Fibroblast of lung (primary cell): ENCODE measurements around the gene OSTN. TPM values are rescaled to one million over a fixed set of nuclear protein-coding genes. Genes with fewer than 3 reads are reported as not detected.

Experiments used
- DNase-seq, 2 donors: peaks; one replicate each; pipeline versions ENCODE4 v3.0.0 to v3.0.0-alpha.2; 2010; ENCODE audit warnings: low read depth in 2 of 2
- H2AFZ ChIP-seq: 2 replicates; pipeline ENCODE4 v1.5.1; 2012; ENCODE audit warnings: low read length, control low read depth, inconsistent platforms
- H3K27ac ChIP-seq: 2 replicates; pipeline ENCODE4 v1.5.1; 2011; ENCODE audit warnings: low read length, control low read depth; ENCODE audit not compliant: insufficient read depth
- H3K27me3 ChIP-seq: 2 replicates; pipeline ENCODE4 v1.5.1; 2011; ENCODE audit warnings: mild to moderate bottlenecking, low read length; ENCODE audit not compliant: control insufficient read depth, insufficient read depth
- H3K36me3 ChIP-seq: 2 replicates; pipeline ENCODE4 v1.5.1; 2011; ENCODE audit warnings: low read length; ENCODE audit not compliant: control insufficient read depth, insufficient read depth
- H3K4me1 ChIP-seq: 2 replicates; pipeline ENCODE4 v1.5.1; 2011; ENCODE audit warnings: low read length; ENCODE audit not compliant: control insufficient read depth, insufficient read depth; ENCODE audit errors: extremely low read depth
- H3K4me2 ChIP-seq: 2 replicates; pipeline ENCODE4 v1.5.1; 2011; ENCODE audit warnings: low read length, control low read depth; ENCODE audit not compliant: insufficient read depth; ENCODE audit errors: extremely low read depth
- H3K4me3 ChIP-seq, 4 experiments: fragments of 200-600 bp in 1 of 4; sonication (generic) in 1 of 4; replicated peaks in 1 of 4; 2 replicates each; pipeline ENCODE4 v1.5.1; 2011 to 2016; ENCODE audit warnings: low read length in 4 of 4, low read depth in 3 of 4, mild to moderate bottlenecking in 3 of 4, control low read depth in 2 of 4, inconsistent platforms in 1 of 4, mixed read lengths in 1 of 4; ENCODE audit not compliant: insufficient read depth in 1 of 4; ENCODE audit errors: control extremely low read depth in 1 of 4
- H3K79me2 ChIP-seq: 2 replicates; pipeline ENCODE4 v1.5.1; 2012; ENCODE audit warnings: mild to moderate bottlenecking, low read length, inconsistent platforms; ENCODE audit not compliant: control insufficient read depth, insufficient read depth
- H3K9ac ChIP-seq: 2 replicates; pipeline ENCODE4 v1.5.1; 2011; ENCODE audit warnings: mild to moderate bottlenecking, low read length, control low read depth; ENCODE audit not compliant: insufficient read depth
- H3K9me3 ChIP-seq: 2 replicates; pipeline ENCODE4 v1.5.1; 2012; ENCODE audit warnings: low read depth, low read length; ENCODE audit not compliant: control insufficient read depth, insufficient read depth
- H4K20me1 ChIP-seq: 2 replicates; pipeline ENCODE4 v1.5.1; 2011; ENCODE audit warnings: low read length; ENCODE audit not compliant: control insufficient read depth, insufficient read depth; ENCODE audit errors: extremely low read depth
- EZH2 ChIP-seq: IDR thresholded peaks from 2 replicates; pipeline ENCODE4 v1.5.1; 2012; ENCODE audit warnings: low read length, control low read depth, mild to moderate bottlenecking; ENCODE audit errors: missing control alignments
- polyA plus RNA-seq, 2 donors: library from polyadenylated mRNA; depleted of rRNA in 1 of 2; stranded (reverse) in 1 of 2; unstranded in 1 of 2; fragments of >200 nt; gene quantifications; 2 replicates each; pipeline ENCODE4 v1.2.1, GENCODE V29; 2011 to 2012; ENCODE audit warnings: missing spikeins in 1 of 2
- total RNA-seq: library from RNA; depleted of rRNA; stranded (reverse); fragments of >200 nt; gene quantifications from 2 replicates; pipeline ENCODE4 v1.2.1, GENCODE V29; 2014
- TF ChIP-seq, protein P1 (sequence below), 2 donors: IDR thresholded peaks in 1 of 2; conservative IDR thresholded peaks in 1 of 2; 1 replicate in 1 of 2; 2 replicates in 1 of 2; pipeline ENCODE4 v1.5.1; 2011 to 2012; ENCODE audit warnings: low read length in 2 of 2, control low read depth in 1 of 2, inconsistent platforms in 1 of 2, low read depth in 1 of 2, mild to moderate bottlenecking in 1 of 2

The OSTN gene
- total and polyA plus RNA-seq, 2 donors (not counting 1 experiment from before 2014, with no cell fraction given) = 0.34 to 31.9 TPM

DNA sequence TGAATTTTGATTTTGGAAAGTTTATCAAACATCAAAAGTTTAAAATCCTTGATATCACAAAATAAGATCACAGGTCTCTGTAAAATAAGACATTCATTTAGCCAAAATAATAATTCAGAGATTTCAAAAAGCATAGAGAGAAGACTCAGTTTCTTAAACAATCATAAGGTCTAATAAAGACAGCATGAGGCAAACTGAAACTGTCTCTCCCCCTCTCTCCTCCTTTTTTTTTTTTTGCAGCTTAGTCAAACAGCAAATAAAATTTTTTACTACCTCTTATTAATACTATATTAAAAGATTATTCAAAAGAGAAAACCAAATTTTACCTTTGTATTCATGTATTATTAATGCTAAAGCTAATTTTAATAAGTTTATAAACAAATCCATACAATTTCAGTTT is 57.4 kb downstream of the OSTN start:
- DNase-seq = no peak
- no peak for TF ChIP-seq EZH2
- TF ChIP-seq, protein P1, sequence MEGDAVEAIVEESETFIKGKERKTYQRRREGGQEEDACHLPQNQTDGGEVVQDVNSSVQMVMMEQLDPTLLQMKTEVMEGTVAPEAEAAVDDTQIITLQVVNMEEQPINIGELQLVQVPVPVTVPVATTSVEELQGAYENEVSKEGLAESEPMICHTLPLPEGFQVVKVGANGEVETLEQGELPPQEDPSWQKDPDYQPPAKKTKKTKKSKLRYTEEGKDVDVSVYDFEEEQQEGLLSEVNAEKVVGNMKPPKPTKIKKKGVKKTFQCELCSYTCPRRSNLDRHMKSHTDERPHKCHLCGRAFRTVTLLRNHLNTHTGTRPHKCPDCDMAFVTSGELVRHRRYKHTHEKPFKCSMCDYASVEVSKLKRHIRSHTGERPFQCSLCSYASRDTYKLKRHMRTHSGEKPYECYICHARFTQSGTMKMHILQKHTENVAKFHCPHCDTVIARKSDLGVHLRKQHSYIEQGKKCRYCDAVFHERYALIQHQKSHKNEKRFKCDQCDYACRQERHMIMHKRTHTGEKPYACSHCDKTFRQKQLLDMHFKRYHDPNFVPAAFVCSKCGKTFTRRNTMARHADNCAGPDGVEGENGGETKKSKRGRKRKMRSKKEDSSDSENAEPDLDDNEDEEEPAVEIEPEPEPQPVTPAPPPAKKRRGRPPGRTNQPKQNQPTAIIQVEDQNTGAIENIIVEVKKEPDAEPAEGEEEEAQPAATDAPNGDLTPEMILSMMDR (conservative IDR thresholded peaks at IDR 0.05 in 1 of 2, IDR thresholded peaks at IDR 0.05 in 1 of 2; ENCODE audit: low read depth in 1 of 2, low read length in 2 of 2) = no peak
- Histone ChIP-seq H3K4me1 (no peaks in the 10 kb centered on the region), H3K27ac (no peak overlapping the region), H4K20me1 (no peaks in the 10 kb centered on the region), H3K4me3 (no peak overlapping the region), H2AFZ (no peak overlapping the region), H3K4me2 (peak overlapping the region; percentile 27), H3K9ac (no peak overlapping the region), H3K36me3 (no peaks in the 10 kb centered on the region), H3K27me3 (no peaks in the 10 kb centered on the region), H3K79me2 (no peaks in the 10 kb centered on the region), H3K9me3 (no peaks in the 10 kb centered on the region)

- H3K4me2 ChIP-seq = no peak overlapping the region
- H3K9me3 ChIP-seq = no peaks in the 10 kb centered on the region
- H2AFZ ChIP-seq = no peak overlapping the region
- no peaks in the 10 kb centered on the region for H4K20me1 ChIP-seq
- no peaks in the 10 kb centered on the region for H3K79me2 ChIP-seq
- H3K4me3 ChIP-seq = no peak overlapping the region
- H3K9ac ChIP-seq = no peak overlapping the region
- no peak for TF ChIP-seq EZH2
- TF ChIP-seq, protein P1 (conservative IDR thresholded peaks at IDR 0.05 in 1 of 2, IDR thresholded peaks at IDR 0.05 in 1 of 2; ENCODE audit: low read depth in 1 of 2, low read length in 2 of 2) = no peak
- no peak overlapping the region for H3K27ac ChIP-seq
- H3K27me3 ChIP-seq = no peaks in the 10 kb centered on the region
- H3K36me3 ChIP-seq = no peaks in the 10 kb centered on the region
- no peaks in the 10 kb centered on the region for H3K4me1 ChIP-seq
- DNase-seq = no peak
Measured at GRCh38 chr3:191257286-191257685, 58.2 kb downstream of the OSTN start.

- no peak for DNase-seq
- TF ChIP-seq, protein P1 (conservative IDR thresholded peaks at IDR 0.05 in 1 of 2, IDR thresholded peaks at IDR 0.05 in 1 of 2; ENCODE audit: low read depth in 1 of 2, low read length in 2 of 2) = no peak
- TF ChIP-seq EZH2 = no peak
- Histone ChIP-seq H3K36me3 (no peaks in the 10 kb centered on the region), H3K9ac (no peak overlapping the region), H3K27me3 (no peaks in the 10 kb centered on the region), H3K9me3 (no peaks in the 10 kb centered on the region), H4K20me1 (no peaks in the 10 kb centered on the region), H2AFZ (no peak overlapping the region), H3K4me1 (no peaks in the 10 kb centered on the region), H3K4me2 (no peak overlapping the region), H3K27ac (no peak overlapping the region), H3K4me3 (no peak overlapping the region), H3K79me2 (no peaks in the 10 kb centered on the region)
Measured at GRCh38 chr3:191259486-191259885, 60.4 kb downstream of the OSTN start.
